DND-41 (cell line): ENCODE data around the gene PLA1A.

Source experiments
- ATAC-seq: fragments of 200-7000 bp; cut with Tn5 transposase; 3 replicates; pipeline ENCODE4 v1.9.1; 2021; ENCODE audit warnings: low read depth; ENCODE audit not compliant: insufficient read depth
- DNase-seq: peaks from one replicate; pipeline ENCODE4 v3.0.0-alpha.2; 2020
- H2AFZ ChIP-seq: 2 replicates; pipeline ENCODE4 v1.6.0; 2012; ENCODE audit warnings: low read depth, low read length
- H3K27ac ChIP-seq: 2 replicates; pipeline ENCODE4 v1.5.1; 2012; ENCODE audit warnings: low read length, inconsistent platforms
- H3K27me3 ChIP-seq: fragments of 200-600 bp; sonication (generic); 2 replicates; pipeline ENCODE4 v1.6.0; 2012; ENCODE audit warnings: low read length, mild to moderate bottlenecking, inconsistent platforms; ENCODE audit not compliant: insufficient read depth, poor library complexity
- H3K36me3 ChIP-seq: 2 replicates; pipeline ENCODE4 v1.5.1; 2012; ENCODE audit warnings: low read length, inconsistent platforms; ENCODE audit not compliant: insufficient read depth
- H3K4me1 ChIP-seq: 2 replicates; pipeline ENCODE4 v1.5.1; 2012; ENCODE audit warnings: mild to moderate bottlenecking, low read length; ENCODE audit not compliant: insufficient read depth
- H3K4me2 ChIP-seq: 2 replicates; pipeline ENCODE4 v1.6.0; 2012; ENCODE audit warnings: mild to moderate bottlenecking, moderate library complexity, low read length, inconsistent platforms; ENCODE audit not compliant: insufficient read depth
- H3K4me3 ChIP-seq, 2 experiments: fragments of 200-600 bp in 1 of 2; shearing (Covaris generic) in 1 of 2; 2 replicates each; pipeline ENCODE4 v1.5.1; 2012 to 2016; ENCODE audit warnings: inconsistent platforms in 2 of 2, low read length in 2 of 2, mild to moderate bottlenecking in 2 of 2, low read depth in 1 of 2, moderate library complexity in 1 of 2
- H3K79me2 ChIP-seq: 2 replicates; pipeline ENCODE4 v1.6.0; 2012; ENCODE audit warnings: low read length, inconsistent platforms; ENCODE audit not compliant: insufficient read depth
- H3K9ac ChIP-seq: 2 replicates; pipeline ENCODE4 v1.6.0; 2012; ENCODE audit warnings: low read depth, mild to moderate bottlenecking, inconsistent platforms, low read length, moderate library complexity
- H3K9me3 ChIP-seq: 2 replicates; pipeline ENCODE4 v1.5.1; 2012; ENCODE audit warnings: low read length, moderate library complexity, mild to moderate bottlenecking, inconsistent platforms; ENCODE audit not compliant: insufficient read depth, severe bottlenecking
- H4K20me1 ChIP-seq: 2 replicates; pipeline ENCODE4 v1.6.0; 2012; ENCODE audit warnings: low read length; ENCODE audit not compliant: insufficient read depth
- EZH2 ChIP-seq: IDR thresholded peaks from 3 replicates; pipeline ENCODE4 v1.6.1; 2012; ENCODE audit warnings: borderline replicate concordance, low read depth, mild to moderate bottlenecking, moderate library complexity, low read length, inconsistent platforms; ENCODE audit not compliant: severe bottlenecking
- TF ChIP-seq, protein P1 (sequence below): IDR thresholded peaks from 2 replicates; pipeline ENCODE4 v1.5.1; 2012; ENCODE audit warnings: borderline replicate concordance, low read length, moderate library complexity, mild to moderate bottlenecking; ENCODE audit not compliant: poor library complexity, severe bottlenecking; ENCODE audit errors: extremely low read depth

Gene PLA1A

GRCh38 chr3:119585856-119586570 lies 11.7 kb upstream of the PLA1A start:
- TF ChIP-seq EZH2 = no peak
- TF ChIP-seq, protein P1, sequence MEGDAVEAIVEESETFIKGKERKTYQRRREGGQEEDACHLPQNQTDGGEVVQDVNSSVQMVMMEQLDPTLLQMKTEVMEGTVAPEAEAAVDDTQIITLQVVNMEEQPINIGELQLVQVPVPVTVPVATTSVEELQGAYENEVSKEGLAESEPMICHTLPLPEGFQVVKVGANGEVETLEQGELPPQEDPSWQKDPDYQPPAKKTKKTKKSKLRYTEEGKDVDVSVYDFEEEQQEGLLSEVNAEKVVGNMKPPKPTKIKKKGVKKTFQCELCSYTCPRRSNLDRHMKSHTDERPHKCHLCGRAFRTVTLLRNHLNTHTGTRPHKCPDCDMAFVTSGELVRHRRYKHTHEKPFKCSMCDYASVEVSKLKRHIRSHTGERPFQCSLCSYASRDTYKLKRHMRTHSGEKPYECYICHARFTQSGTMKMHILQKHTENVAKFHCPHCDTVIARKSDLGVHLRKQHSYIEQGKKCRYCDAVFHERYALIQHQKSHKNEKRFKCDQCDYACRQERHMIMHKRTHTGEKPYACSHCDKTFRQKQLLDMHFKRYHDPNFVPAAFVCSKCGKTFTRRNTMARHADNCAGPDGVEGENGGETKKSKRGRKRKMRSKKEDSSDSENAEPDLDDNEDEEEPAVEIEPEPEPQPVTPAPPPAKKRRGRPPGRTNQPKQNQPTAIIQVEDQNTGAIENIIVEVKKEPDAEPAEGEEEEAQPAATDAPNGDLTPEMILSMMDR = no peak
- Histone ChIP-seq H3K36me3 (no peaks in the 10 kb centered on the region), H3K4me3 (no peak overlapping the region), H2AFZ (no peak overlapping the region), H3K9me3 (peaks cover 2% of the 10 kb centered on the region), H3K27ac (no peak overlapping the region), H4K20me1 (no peaks in the 10 kb centered on the region), H3K4me1 (no peaks in the 10 kb centered on the region), H3K79me2 (no peaks in the 10 kb centered on the region), H3K4me2 (no peak overlapping the region), H3K27me3 (no peaks in the 10 kb centered on the region), H3K9ac (no peak overlapping the region)
- DNase-seq (no peak), ATAC-seq (no peak)

GRCh38 chr3:119586733-119587172 lies 10.9 kb upstream of the PLA1A start:
- Histone ChIP-seq H2AFZ (no peak overlapping the region), H3K4me1 (no peaks in the 10 kb centered on the region)

DNA sequence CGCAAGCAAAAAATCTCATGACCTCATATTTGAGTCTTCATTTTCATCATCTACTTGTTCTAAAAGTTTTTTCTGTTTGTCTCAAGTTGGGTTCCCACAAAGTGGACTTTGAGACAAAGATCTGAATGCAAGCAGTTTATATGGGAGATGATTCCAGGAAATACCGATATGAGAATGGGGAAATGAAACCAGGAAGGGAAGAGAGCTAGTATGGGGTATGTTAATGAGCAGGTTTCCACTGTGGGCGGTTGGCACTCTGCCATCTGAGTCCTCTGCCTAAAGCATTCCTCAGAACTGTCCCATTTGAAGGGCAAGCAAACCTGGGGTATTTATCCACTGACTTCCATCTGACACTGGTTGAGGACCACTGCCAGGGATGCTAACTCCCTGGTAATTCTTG lies 9.6 kb upstream of the PLA1A start:
- peaks cover 2% of the 10 kb centered on the region for H3K9me3 ChIP-seq
- no peak for ATAC-seq

More at GRCh38 chr3:119586733-119587172, 10.9 kb upstream of the PLA1A start:
- Histone ChIP-seq H3K4me3 (no peak overlapping the region), H3K4me2 (no peak overlapping the region), H3K36me3 (no peaks in the 10 kb centered on the region), H3K9me3 (peaks cover 2% of the 10 kb centered on the region), H4K20me1 (no peaks in the 10 kb centered on the region), H3K9ac (no peak overlapping the region), H3K27ac (no peak overlapping the region), H3K79me2 (no peaks in the 10 kb centered on the region), H3K27me3 (no peaks in the 10 kb centered on the region)
- TF ChIP-seq, protein P1 = no peak
- TF ChIP-seq EZH2 = no peak
- ATAC-seq = no peak
- DNase-seq = no peak

More for the DNA sequence above, 9.6 kb upstream of the PLA1A start:
- Histone ChIP-seq H3K27me3 (no peaks in the 10 kb centered on the region), H3K4me2 (no peak overlapping the region), H3K27ac (no peak overlapping the region), H4K20me1 (no peaks in the 10 kb centered on the region), H3K9ac (no peak overlapping the region), H3K36me3 (no peaks in the 10 kb centered on the region), H3K4me1 (no peaks in the 10 kb centered on the region), H3K4me3 (no peak overlapping the region), H3K79me2 (no peaks in the 10 kb centered on the region), H2AFZ (no peak overlapping the region)
- TF ChIP-seq EZH2 = no peak
- TF ChIP-seq, protein P1 = no peak
- no peak for DNase-seq
